GM18511 (cell line): ENCODE results near the gene DDT.
"Not testable (repeated sequence)": the region's sequence is repeated elsewhere in the genome, so short reads cannot be mapped to it uniquely, and the experiment has no call there.

Experiments used
- ATAC-seq: cut with Tn5 transposase; IDR thresholded peaks from one replicate; pipeline ENCODE4 v1.9.1; 2021; ENCODE audit warnings: mild to moderate bottlenecking, moderate library complexity; ENCODE audit not compliant: unreplicated experiment

Gene DDT

GRCh38 chr22:23953485-23953884, 20.8 kb downstream of the DDT start:
- ATAC-seq = not testable (repeated sequence)

GRCh38 chr22:23952794-23953405, 21.3 kb downstream of the DDT start:
- ATAC-seq = not testable (repeated sequence)

DNA sequence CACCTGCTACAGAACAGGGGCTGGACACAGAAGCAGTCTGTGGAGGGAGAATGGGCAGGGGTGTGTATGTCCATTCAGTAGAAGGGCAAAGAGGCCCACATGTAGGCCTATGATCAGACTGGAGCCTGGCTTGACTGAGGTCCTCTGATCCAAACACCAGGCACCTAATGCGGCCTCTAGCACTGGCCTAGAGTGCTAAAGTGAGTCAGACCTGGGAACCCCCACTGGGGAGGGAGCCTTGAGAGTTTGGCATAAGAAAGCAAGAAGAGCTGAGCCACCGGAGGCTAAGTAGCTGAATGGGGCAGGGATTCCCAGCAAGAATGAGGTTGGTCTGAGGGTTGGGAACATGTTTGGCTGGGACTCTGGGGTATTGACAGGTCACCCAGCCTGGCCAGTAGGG, 22.9 kb downstream of the DDT start:
- not testable (repeated sequence) for ATAC-seq

DNA sequence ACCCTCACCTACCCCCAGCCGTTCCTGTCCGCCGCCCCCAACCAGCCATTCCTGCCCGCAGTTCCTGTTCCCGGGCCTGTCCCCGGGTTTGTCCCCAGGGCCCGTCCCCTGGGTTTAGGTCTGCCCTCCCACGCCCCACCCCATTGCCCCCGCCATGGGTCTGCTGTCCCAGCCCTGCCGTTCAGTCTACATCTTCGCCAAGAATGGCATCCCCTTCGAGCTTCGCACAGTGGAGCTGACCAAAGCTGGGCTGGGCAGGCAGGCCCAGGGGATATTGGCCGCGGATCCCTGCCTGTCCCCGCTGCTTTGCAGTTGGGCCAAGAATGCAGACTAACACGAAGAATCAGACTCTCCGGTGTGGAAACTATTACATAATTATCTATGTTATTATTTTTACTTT, 24.5 kb downstream of the DDT start:
- not testable (repeated sequence) for ATAC-seq

DNA sequence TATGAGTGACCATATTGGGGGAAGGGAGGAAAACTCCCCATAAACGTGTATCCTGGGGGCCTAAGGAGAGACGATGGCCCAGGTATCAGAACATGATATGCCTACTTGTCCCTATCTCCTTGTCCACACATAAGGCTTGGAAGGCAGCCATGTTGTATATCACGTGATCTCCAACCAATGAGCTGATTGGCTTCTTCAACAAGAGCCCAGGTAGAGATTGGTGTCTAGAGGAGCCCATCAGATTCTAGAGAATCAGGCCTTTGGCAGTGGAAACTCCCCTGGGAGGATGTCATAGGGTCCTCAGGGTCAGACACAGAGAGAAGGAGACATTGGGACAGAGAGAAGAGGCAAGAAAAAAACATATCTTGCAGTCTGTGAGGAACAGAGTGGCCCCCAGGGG, 26.9 kb downstream of the DDT start:
- not testable (repeated sequence) for ATAC-seq

DNA sequence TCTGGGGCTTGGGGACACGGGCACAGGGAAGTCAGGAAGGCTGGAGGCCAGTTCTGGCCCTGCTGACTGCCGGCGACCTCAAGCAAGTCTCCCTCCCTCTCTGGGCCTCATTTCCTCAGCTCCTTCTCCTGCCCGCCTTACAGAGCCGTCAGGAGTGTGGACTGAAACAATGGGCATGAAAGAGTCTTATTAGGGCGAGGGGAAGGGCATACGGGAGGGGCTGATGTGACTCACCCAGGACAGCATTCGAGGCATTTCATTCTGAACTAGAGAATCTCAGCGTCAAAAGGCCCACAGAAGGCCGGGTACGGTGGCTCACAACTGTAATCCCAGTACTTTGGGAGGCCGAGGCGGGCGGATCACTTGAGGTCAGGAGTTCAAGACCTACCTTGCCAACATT, 34.1 kb downstream of the DDT start:
- ATAC-seq = not testable (repeated sequence)

- ATAC-seq = no peak
Measured at GRCh38 chr22:23939017-23939357, 35.3 kb downstream of the DDT start.

GRCh38 chr22:23938328-23939016, 35.8 kb downstream of the DDT start:
- ATAC-seq = no peak

DNA sequence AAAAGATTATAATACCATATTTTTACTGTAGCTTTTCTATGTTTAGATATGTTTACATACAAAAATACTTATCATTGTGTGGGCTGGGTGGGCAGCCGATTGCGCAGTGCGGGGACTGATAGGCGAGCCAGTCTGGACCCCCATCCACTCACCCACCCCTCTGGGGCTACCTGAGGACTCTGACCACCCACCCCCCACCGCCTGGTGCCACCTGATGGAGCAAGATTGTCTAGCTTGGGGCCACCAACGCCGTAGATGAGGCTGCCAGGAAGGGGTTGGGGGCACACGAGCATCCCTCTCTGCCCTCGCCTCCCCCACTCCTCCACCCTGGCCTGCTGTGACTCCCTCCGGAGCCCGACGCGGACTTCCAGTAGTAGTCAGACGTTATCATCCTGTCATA, 47.7 kb downstream of the DDT start:
- ATAC-seq = no peak

GRCh38 chr22:23925020-23925606, 49.1 kb downstream of the DDT start:
- ATAC-seq = no peak

- no peak for ATAC-seq
Measured at GRCh38 chr22:23922921-23923320, 51.3 kb downstream of the DDT start.

- not testable (repeated sequence) for ATAC-seq
Measured at GRCh38 chr22:23921586-23922201, 52.5 kb downstream of the DDT start.
